ENCODE data around the gene ARHGEF37. TPM values are rescaled to one million over a fixed set of nuclear protein-coding genes. Genes with fewer than 3 reads are reported as not detected.

ARHGEF37 gene
- total and polyA plus RNA-seq, 9 of the 15 experiments (the other 6 are each of a cell fraction or from before 2014, with no cell fraction given), result 0.01 to 0.27 (median 0.05) TPM

- in situ Hi-C loops (cut with MboI) (loop anchor here (25.0 kb wide), 1 partner anchor 425 kb away; the partner anchor contains the start of gene ABLIM3), intact Hi-C loops (cut with micrococcal nuclease) (loop anchor here (5.0 kb wide), 3 partner anchors 195 to 830 kb away; partner anchors contain the start of gene ABLIM3)
- 44% methylated on average over 2 of the region's 2 CpGs for WGBS (ENCODE audit: insufficient coverage, low coverage, missing lambda C conversion rate)
- Histone ChIP-seq H3K27me3 (ENCODE audit: control insufficient read depth in 2 of 2, insufficient read depth in 2 of 2, low read length in 2 of 2) (no peaks in the 10 kb centered on the region), H3K9ac (ENCODE audit: insufficient read depth in 1 of 2, low read depth in 2 of 2, low read length in 2 of 2) (0 out of 4 replicates have a peak overlapping the region, but pooled peaks of 1 of the 2 experiments have one; percentile 42), H3K27ac (ENCODE audit: extremely low read depth, low read depth, low read length) (peak overlapping the region; percentile 53; the same call in 1 of the 3 replicates), H3K36me3 (ENCODE audit: control insufficient read depth, insufficient read depth, low read length) (no peaks in the 10 kb centered on the region), H3K9me3 (replicated peaks; ENCODE audit: control insufficient read depth, insufficient read depth, low read depth, low read length) (no peaks in the 10 kb centered on the region), H2AFZ (ENCODE audit: low read depth, low read length) (peak overlapping the region; percentile 38; the same call in 1 of the 2 replicates), H3K4me2 (ENCODE audit: insufficient read depth, low read length) (no peak overlapping the region), H3K4me3 (no peak overlapping the region), H3K9me1 (ENCODE audit: control insufficient read depth, insufficient read depth, low read length) (no peaks in the 10 kb centered on the region), H4K20me1 (replicated peaks; ENCODE audit: control insufficient read depth, insufficient read depth, low read length) (no peaks in the 10 kb centered on the region), H3K4me1 (replicated peaks in 1 of 2; ENCODE audit: control insufficient read depth in 2 of 2, insufficient read depth in 2 of 2, low read length in 2 of 2) (peaks cover 8 to 29% of the 10 kb centered on the region in 2 experiments; a peak in 4 of 5 replicates), H3K79me2 (ENCODE audit: control insufficient read depth, insufficient read depth, low read length) (no peaks in the 10 kb centered on the region)
- no TSS peak for BruUV-seq (replicated peaks)
- ChIA-PET POLR2A (interaction anchor here (0.7 to 2.4 kb wide), 7 partner anchors 10 to 177 kb away, joined by 3 to 14 read pairs (median 3); partner anchors contain the start of gene CSNK1A1), CTCF (ENCODE audit: low intra/inter-chr PET ratio) (no interaction called here)
- ATAC-seq (peak; percentile 57), DNase-seq (ENCODE audit: extremely low read depth in 1 of 4, low spot score in 3 of 4) (peak in 2 of 4 experiments; percentile 36 to 63), FAIRE-seq (no peak)
- TF ChIP-seq NONO (IDR thresholded peaks at IDR 0.05; ENCODE audit: low read depth in 2 of 2, low read length in 1 of 2) (no peak), MTA3 (IDR thresholded peaks at IDR 0.05; ENCODE audit: borderline replicate concordance) (0 out of 2 replicates have a peak, but pooled peaks have one; percentile 31), GABPA (tag; conservative IDR thresholded peaks at IDR 0.05; ENCODE audit: low read depth) (peak; percentile 51; the same call in 1 of the 2 replicates), GMEB1 (CRISPR knock-in tag; IDR thresholded peaks at IDR 0.05) (no peak), ZNF395 (CRISPR knock-in tag; IDR thresholded peaks at IDR 0.05) (0 out of 2 replicates have a peak, but pooled peaks have one; percentile 12), CEBPG (CRISPR knock-in tag; IDR thresholded peaks at IDR 0.05) (no peak), CEBPG (tag; conservative IDR thresholded peaks at IDR 0.05 in 1 of 2, IDR thresholded peaks at IDR 0.05 in 1 of 2) (0 out of 4 replicates have a peak, but pooled peaks of 1 of the 2 experiments have one; percentile 31), TAF9B (IDR thresholded peaks at IDR 0.05; ENCODE audit: partially characterized antibody) (peak; percentile 29), C11orf30 (IDR thresholded peaks at IDR 0.05; ENCODE audit: low read depth) (peak; percentile 17; the same call in 1 of the 2 replicates), ARID1B (IDR thresholded peaks at IDR 0.05) (peak; percentile 65), ATF3 (IDR thresholded peaks at IDR 0.05) (peak; percentile 84), ATF3 (CRISPR knock-in tag; conservative IDR thresholded peaks at IDR 0.05) (0 out of 2 replicates have a peak, but pooled peaks have one; percentile 30), NR2C2 (CRISPR knock-in tag; IDR thresholded peaks at IDR 0.05) (no peak), NR2C2 (tag; IDR thresholded peaks at IDR 0.05) (0 out of 2 replicates have a peak, but pooled peaks have one; percentile 26), SOX6 (IDR thresholded peaks at IDR 0.05) (peak; percentile 66), TFAM (CRISPR knock-in tag; conservative IDR thresholded peaks at IDR 0.05) (no peak), DPF2 (IDR thresholded peaks at IDR 0.05) (peak; percentile 75), ZNF212 (CRISPR knock-in tag; IDR thresholded peaks at IDR 0.05) (no peak), CHD4 (IDR thresholded peaks at IDR 0.05; ENCODE audit: insufficient read depth, insufficient replicate concordance, low read depth, low read length, poor library complexity, severe bottlenecking) (no peak)
These were observed 19.4 kb upstream of the ARHGEF37 start for GRCh38 chr5:149561848-149562247.

All from K562 (cell line).